ENCODE data around the gene PLD1.

Gene PLD1

DNA sequence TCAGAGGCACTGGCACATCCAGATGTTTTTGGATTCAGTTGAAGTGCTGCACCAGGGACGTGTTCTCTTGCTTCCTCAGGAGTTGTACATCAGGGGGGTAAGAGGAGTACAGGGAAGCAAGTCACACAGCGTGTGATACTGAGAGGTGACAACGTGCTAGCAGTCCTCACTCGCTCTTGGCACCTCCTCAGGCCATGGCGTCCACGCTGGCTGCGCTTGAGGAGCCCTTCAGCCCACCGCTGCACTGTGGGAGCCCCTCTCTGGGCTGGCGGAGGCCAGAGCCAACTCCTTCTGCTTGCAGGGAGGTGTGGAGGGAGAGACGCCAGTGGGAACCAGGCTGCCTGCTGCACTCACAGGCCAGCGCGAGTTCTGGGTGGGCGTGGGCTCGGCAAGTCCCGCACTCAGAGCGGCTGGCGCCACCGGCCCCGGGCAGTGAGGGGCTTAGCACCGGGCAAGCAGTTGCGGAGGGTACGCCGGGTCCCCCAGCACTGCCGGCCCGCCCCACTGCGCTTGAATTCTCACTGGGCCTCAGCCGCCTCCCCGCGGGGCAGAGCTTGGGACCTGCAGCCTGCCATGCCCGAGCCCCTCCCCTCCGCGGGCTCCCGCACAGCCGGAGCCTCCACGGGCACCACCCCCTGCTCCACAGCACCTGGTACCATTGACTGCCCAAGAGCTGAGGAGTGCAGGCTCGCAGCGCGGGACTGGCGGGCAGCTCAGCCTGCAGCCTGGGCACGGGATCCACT is 64.5 kb downstream of the PLD1 start:
- no peak for DNase-seq (ENCODE audit: low spot score)

DNA sequence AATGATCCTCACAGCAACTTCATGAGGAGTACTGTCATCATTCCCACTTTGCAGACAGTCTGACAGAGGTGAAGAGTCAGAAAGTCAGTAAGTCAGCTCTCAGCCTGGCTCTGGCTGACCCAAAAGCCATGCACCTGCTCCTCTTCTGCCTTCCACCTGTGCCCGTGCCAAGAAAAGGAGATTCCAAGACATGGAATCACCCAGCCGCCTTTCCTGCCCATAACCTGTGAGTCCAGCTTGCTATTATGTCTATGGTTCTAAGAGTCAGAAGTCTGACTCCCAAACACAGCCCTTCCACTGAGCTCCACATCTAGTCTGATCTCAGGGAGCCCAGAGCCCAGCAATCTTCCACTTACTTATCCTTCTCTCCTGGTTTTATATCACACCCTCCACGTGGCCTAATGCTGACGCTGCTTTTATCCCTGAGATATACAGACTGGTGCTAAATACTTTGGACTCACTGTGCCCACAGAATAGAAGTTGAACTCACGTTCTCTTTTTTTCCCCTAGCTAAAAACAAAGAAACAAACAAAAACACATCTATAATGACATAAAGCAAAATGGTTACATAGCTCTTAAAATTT is 66.0 kb downstream of the PLD1 start:
- no peak for DNase-seq (ENCODE audit: low spot score)

DNA sequence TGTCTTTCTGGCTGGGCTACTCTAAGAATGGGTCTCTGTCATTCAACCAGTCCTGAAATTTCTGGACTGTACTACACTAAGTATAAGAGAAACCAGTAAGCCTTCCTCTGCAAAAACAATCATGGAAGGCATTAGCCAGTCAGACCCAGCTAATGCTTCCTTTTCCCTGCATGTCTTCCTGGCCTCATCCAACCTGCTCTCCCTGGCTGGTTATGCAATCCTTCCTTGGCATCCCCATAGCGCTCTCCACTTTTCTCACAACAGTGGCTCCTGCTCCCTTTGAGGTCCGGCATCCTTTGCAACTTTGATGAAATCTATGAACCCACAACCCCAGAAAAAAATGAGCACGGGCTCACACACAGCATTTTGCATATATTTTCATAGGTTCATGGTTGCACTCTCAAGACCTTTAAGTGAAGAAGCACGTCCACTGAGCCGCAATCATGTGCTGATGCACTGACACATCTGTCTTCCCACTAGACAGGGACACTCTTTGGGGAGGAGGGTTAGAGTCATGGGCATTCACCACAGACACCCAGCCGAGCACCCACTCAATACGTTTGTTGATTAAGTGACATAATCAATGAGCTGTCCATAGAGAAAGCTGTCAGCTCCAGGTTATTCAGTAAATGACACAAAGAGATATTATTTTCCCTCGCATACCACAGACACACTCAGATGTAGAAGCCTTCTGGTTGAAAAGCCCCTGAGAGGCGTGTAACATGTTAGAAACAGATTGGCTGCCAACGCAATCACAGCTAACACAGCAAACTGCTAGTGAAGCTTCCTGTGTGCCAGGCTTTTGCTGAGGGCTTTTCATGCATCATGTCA is 66.7 kb downstream of the PLD1 start:
- DNase-seq (ENCODE audit: low spot score), result no peak

GRCh38 chr3:171741377-171741776 is 68.9 kb downstream of the PLD1 start:
- DNase-seq (ENCODE audit: low spot score), result no peak

DNA sequence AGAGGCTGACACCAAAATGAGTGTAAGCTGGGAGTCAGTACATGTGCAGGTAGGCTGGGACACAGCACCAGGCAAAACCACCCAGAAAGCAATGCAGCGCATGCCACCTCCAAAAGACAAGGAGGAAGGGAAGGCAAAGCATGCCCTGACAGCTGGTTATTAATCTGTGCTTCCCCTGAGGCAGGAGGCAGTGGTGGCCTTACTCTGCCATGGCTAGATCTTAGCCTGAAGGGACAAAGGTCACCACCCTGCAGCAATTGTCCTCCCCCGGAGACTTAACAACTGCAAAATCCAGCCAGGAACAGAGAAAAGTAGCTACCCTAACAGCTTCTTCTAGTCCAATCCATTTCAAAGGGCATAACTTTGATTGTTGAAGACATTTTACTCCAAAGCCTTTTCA is 73.7 kb downstream of the PLD1 start:
- DNase-seq (ENCODE audit: low spot score), result no peak

DNA sequence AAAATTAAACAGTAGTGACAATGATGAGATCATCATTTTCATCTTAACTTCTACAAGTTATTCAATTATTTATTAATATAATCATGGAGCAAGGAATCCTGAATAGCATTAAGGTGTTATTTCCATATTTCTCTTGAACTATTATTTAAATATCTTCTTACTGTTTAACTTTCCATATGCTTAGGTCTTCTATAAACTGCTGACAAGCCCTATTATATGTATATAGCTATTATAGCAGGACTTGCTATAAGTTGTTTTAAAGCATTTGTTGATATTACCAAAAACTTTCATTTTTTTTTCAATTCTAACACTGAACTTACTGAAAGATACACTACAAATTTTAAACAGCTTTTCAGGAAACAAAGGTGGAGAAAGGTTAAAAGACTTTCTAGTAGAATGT is 76.7 kb downstream of the PLD1 start:
- no peak for DNase-seq (ENCODE audit: low spot score)

DNA sequence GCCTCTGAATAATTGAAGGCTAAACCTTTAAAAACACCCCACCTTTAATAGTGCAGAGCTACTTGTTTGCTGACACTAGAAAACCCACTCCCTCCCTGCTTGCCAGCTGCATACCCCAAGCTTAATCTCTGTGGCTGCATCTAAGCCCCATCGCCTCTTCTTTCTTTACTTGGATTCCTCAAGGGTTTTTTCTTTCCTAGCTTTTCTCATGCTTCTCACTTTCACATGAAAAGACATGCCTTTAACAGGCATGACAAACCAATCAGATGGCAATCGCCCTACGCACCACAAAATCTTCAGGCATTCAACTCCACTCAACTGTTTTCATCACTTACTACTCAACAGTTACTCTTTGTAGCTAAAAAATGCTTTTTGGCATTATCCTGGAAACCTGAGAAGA is 77.5 kb downstream of the PLD1 start:
- no peak for DNase-seq (ENCODE audit: low spot score)

GRCh38 chr3:171731691-171732090 is 78.6 kb downstream of the PLD1 start:
- DNase-seq (ENCODE audit: low spot score), result no peak

GRCh38 chr3:171729452-171730334 is 80.6 kb downstream of the PLD1 start:
- no peak for DNase-seq (ENCODE audit: low spot score)

DNA sequence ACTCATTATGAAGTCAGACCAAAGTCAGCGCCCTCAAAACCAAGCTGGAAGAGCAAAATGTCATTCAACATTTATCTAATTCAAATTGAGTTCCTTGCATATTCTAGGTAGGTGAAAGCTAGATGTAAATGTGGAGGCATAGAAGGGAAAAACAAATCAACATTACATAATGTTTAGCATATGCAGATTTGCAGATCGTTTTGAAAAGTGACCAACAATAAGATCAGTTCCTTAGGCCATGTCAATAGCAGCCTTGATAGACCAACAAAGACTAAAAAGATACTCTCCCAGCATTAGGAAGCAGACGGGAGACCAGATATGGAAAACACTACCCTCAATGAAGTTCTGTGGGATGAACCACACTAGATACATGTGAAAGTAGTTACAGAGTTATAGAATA is 83.0 kb downstream of the PLD1 start:
- DNase-seq (ENCODE audit: low spot score), result no peak

DNA sequence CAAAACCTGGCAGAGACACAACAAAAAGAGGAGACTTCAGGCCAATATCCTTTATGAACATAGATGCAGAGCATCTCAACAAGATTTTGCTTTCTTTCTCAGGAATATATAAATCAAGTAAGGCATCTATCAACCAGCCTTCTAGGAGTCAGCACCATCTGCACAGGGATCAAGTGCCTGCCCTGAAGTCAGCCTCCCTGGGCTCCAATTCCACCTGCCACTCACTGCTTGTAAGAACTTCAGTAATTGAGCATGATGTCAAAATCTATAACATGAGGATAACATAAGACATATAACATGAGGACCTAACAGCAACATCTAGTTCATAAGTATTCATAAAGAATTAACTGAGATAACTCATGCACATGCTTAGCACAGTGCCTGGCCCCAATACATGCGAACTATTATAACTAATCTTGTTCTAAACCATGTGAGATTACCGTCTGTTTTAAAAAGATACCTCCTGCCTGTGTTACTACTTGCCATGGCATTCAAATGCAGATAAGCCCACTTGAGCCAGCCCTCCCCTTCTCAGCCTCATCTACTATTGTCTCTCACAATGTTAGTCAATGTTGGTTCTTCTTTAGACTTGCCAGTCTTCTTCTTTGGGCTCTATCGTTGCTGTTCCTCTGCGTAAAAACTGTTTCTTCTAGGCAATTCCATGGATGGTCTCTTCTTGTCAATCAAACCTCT is 91.6 kb downstream of the PLD1 start:
- DNase-seq (ENCODE audit: low spot score), result no peak

GRCh38 chr3:171715155-171715554 is 95.1 kb downstream of the PLD1 start:
- DNase-seq (ENCODE audit: low spot score), result no peak

DNA sequence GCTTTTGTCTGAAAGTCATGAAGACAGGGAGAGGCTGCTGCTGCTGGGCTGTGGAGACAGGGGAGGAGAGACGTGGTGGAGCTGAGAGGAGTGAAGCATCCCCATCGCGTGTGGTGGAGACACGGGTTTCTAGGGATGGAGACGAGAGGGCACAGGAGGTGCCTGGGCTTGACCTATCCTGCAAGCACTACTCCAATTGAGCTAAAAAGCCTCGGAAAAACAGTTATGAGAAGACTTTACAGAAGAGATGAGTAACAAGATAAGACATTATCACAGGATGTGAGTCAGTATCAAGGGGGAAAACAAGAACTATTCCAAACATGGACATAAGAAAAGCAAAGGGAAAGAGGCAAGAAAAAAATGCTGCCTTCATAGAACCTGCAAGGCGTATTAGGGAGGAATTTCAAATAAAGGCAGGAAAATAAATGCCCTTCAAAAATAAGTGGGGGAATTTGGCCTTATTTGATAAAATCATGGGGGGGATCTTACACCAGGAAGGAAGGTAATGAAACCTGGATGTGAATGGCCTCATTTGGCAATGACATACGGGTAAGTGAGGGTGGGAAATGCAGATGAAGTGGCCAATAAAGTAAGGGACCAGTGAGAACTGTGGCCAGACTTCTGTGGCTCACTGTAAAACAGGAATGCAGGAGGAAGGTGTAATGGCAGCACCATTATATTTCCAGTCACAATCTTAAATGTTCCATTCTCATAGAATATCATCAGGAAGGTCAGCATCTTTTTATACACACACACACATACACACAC is 97.9 kb downstream of the PLD1 start:
- peak; percentile 50 for DNase-seq (ENCODE audit: low spot score)

- DNase-seq (ENCODE audit: low spot score), result no peak
Measured at GRCh38 chr3:171711461-171712170, 98.7 kb downstream of the PLD1 start.

DNA sequence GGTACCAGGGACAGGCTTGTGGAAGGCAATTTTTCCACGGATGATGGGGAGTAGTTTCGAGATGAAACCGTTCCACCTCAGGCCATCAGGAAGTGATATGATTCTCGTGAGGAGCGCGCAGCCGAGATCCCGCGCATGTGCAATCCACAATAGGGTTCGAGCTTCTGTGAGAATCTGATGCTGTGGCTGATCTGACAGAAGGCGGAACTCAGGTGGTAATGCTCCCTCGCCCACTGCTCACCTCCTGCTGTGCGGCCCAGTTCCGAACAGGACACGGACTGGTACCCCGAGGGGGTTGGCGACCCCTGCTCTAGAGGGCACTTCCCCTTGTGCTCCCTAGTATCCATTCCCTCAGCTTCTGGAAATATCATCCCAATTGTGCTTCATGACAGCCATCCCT is 99.9 kb downstream of the PLD1 start:
- DNase-seq (ENCODE audit: low spot score), result no peak

GRCh38 chr3:171704814-171705213 is 105.5 kb downstream of the PLD1 start:
- no peak for DNase-seq (ENCODE audit: low spot score)

- peak; percentile 19 for DNase-seq (ENCODE audit: low spot score)
Measured at GRCh38 chr3:171704002-171704401, 106.3 kb downstream of the PLD1 start.

- DNase-seq (ENCODE audit: low spot score), result no peak
Measured at GRCh38 chr3:171703144-171703543, 107.1 kb downstream of the PLD1 start.

- no peak for DNase-seq (ENCODE audit: low spot score)
Measured at GRCh38 chr3:171700653-171701052, 109.6 kb downstream of the PLD1 start.

- DNase-seq (ENCODE audit: low spot score), result no peak
Measured at GRCh38 chr3:171700157-171700556, 110.1 kb downstream of the PLD1 start.
